22Rv1 (cell line): ENCODE measurements around the gene HERPUD1.

Experiments used
- ZFX ChIP-seq: fragments of 450-650 bp; IDR thresholded peaks from 2 replicates; pipeline ENCODE4 v1.6.1; 2017; ENCODE audit warnings: antibody characterized with exemption, borderline replicate concordance
- TF ChIP-seq, protein P1 (sequence below): fragments of 450-650 bp; IDR thresholded peaks from 2 replicates; pipeline ENCODE4 v1.5.1; 2017; ENCODE audit warnings: mild to moderate bottlenecking

DNA sequence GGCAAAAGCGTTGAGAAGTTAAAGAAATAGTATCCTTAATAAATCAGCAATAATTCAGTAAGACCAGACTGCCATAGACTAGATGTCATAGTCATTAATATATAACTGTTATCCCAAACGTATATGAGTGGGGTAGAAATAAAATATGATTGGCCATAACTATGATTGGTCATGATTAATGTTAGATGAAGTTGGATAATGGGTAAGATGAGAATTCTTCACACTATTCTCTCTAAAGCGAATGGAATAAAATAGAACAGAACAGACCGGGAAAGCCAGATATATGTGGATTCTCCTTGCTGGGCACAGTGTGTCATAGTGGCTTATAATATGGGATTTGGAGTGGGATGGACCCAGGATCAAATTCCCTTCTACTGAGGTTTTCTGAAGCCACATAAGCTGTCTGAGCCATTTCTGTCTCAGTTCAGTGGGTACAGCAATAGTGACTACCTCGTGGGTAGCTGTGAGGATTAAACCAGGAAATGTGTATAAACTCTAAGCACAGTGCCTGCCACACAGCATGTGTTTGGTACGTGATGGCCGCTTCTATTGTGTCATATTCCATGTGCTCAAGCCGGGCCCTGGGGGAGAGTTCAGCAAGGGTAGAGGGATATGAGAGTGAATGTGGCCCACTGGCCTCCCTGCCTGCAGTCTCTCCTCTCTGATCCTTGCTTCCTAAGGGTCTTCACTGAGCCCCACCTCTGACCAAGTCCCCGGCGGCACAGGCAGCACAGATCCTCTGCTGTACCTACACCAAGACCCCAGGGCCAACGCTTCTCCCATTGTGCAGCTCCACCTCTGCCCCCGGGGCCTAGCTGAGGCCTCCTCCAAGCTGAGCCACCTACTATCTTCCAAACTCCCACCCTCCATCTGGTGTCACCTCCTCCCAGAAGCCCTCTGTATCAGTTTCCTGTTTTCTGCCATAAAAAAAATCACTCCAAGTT is 33.5 kb downstream of the HERPUD1 start:
- TF ChIP-seq, protein P1, sequence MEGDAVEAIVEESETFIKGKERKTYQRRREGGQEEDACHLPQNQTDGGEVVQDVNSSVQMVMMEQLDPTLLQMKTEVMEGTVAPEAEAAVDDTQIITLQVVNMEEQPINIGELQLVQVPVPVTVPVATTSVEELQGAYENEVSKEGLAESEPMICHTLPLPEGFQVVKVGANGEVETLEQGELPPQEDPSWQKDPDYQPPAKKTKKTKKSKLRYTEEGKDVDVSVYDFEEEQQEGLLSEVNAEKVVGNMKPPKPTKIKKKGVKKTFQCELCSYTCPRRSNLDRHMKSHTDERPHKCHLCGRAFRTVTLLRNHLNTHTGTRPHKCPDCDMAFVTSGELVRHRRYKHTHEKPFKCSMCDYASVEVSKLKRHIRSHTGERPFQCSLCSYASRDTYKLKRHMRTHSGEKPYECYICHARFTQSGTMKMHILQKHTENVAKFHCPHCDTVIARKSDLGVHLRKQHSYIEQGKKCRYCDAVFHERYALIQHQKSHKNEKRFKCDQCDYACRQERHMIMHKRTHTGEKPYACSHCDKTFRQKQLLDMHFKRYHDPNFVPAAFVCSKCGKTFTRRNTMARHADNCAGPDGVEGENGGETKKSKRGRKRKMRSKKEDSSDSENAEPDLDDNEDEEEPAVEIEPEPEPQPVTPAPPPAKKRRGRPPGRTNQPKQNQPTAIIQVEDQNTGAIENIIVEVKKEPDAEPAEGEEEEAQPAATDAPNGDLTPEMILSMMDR = no peak
- TF ChIP-seq ZFX = no peak
